HG02852 (cell line): ENCODE data around the gene NFILZ.
"Not testable (repeated sequence)": the region's sequence is repeated elsewhere in the genome, so short reads cannot be mapped to it uniquely, and the experiment has no call there.

Source experiments
- ATAC-seq: cut with Tn5 transposase; IDR thresholded peaks from one replicate; pipeline ENCODE4 v1.9.1; 2021; ENCODE audit warnings: mild to moderate bottlenecking, moderate library complexity; ENCODE audit not compliant: unreplicated experiment

The NFILZ gene

GRCh38 chr19:8611391-8611876 is 19.0 kb upstream of the NFILZ start:
- no peak for ATAC-seq

DNA sequence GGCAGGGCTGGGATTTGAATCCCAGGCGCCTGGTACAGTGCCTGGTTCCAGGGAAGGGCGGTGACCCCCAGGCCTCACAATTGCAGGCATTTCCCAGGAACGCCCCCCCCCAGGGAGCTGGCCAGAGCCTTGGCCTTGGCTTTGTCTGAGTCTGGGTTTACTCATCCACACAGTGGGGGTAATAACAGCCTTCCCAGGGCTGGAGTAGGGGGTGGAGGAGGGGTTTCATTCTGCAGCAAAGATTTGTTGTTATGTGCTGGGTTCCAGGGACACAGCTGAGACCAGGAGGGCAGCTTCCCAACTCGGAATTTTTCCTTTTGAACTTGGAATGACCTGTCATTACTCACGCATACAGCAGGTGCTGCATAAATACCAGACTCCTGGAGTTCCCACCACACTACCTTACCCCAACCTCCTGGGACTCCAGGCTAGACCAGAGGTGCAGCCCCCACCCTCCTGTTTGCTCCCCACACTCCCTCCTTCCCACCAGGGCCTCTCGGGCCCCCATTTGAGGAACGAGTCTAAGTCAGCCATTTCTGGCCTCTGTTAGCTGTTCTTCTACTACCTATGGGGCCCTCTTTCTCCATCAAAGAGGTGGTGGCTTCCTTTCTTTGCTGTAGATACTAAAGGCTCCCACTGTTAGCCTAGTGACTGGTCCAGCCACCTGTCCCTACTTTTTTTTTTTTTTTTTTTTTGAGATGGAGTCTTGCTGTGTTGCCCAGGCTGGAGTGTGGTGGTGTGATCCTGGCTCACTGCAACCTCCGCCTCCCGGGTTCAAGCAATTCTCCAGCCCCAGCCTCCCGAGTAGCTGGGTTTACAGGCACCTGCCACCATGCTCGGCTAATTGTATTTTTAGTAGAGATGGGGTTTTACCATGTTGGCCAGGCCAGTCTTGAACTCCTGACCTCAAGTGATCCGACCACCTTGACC is 18.3 kb upstream of the NFILZ start:
- no peak for ATAC-seq

GRCh38 chr19:8612807-8613171 is 17.6 kb upstream of the NFILZ start:
- no peak for ATAC-seq

- ATAC-seq, result no peak
Observed at GRCh38 chr19:8614455-8614854, 16.0 kb upstream of the NFILZ start.

DNA sequence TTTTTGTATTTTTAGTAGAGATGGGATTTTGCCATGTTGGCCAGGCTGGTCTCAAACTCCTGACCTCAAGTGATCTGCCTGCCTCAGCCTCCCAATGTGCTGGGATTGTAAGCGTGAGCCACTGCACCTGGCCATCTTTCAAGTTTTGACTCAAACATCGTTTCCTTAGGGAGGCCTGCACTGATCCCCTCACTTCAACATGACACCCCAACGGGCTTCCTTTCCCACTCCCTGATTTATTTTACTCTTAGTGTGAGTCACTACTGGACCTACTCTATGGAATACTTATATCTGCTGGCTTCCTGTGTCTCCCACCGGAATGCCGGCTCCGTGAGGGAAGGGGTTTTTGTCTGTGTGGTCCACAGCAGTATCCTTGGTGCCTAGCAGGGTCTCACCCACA is 15.4 kb upstream of the NFILZ start:
- no peak for ATAC-seq

DNA sequence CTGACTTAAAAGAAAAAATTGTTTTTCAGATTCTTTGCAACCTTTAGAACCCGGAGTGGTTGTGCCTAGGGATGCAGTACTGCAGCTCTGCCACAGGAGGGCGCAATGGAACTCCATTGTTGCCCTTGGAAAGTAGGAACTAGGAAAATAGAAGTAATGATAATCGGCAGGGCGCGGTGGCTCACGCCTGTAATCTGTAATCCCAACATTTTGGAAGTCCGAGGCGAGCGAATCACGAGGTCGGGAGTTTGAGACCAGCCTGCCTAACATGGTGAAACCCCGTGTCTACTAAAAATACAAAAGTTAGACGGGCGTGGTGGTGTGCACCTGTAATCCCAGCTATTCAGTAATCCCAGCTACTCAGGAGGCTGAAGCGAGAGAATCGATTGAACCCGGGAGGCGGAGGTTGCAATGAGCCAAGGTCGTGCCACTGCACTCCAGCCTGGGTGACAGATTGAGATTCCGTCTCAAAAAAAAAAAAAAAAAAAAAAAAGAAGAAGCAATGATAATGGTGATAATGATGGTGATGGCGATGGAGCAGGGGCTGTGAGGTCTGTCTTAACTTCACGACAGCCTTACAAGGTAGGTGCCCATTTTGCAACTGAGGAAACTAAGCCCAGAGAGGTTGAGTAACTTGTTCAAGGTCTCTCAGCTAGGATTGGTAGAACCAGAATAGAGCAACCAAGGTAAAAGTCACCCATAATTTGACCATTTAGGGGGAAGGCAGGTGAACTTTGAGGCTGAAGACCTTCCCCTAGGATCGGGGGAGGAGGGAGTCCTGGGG is 14.4 kb upstream of the NFILZ start:
- no peak for ATAC-seq

DNA sequence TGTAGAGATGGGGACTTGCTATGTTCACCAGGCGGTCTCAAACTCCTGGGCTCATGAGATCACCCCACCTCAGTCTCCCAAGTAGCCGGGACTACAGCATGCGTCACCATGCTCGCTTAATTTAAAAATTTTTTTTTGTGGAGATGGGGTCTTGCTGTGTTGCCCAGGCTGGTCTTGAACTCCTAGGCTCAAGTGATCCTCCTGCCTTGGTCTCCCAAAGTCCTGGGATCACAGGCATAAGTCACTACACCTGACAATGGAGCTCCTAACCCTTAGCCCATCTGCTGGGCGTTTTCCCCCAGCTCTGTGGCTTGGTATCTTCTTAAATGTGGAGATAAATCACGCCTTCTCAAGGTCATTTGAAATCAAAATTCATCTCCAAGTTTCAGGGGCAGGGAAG is 13.6 kb upstream of the NFILZ start:
- no peak for ATAC-seq

DNA sequence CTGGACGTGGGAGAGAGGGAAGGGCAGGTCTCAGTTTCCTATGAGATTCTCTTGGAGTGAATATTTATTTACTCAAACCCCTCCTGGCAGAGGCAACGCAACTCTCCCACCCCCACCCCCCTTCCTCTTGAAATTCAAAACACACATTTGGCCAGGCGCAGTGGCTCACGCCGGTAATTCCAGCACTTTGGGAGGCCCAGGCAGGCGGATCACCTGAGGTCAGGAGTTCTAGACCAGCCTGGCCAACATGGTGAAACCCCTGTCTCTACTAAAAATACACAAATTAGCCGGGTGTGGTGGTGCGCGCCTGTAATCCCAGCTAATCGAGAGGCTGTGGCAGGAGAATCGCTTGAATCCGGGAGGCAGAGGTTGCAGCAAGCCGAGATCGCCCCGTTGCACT is 13.1 kb upstream of the NFILZ start:
- not testable (repeated sequence) for ATAC-seq

DNA sequence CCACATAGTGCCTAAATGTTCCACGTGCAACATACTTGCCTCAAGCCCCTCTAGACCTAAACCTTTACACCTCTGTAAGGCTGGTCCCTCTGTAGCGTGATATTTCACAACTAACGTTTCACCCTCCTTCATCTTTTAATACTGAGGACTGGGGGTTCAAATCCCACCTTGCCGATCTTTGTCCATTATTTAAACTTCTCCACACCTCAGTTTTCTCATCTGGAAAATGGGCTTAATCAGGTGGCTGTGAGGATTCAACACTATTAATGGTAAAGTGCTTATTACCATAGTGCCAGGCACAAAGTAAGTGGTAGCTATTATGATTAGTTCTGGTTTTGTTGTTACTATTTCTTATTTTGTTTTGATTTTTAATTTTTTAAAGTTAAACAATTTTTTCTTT is 12.4 kb upstream of the NFILZ start:
- ATAC-seq, result no peak

DNA sequence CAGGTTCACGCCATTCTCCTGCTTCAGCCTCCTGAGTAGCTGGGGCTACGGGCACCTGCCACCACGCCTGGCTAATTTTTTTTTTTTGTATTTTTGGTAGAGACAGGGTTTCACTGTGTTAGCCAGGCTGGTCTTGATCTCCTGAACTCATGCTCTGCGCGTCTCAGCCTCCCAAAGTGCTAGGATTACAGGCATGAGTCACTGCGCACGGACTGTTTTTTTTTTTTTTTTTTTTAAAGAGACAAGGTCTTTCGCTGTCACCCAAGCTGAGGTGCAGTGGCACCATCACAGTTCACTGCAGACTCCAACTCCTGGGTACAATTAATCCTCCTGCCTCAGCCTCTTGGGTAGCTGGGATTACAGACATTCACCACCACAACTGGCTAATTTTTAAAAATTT is 11.7 kb upstream of the NFILZ start:
- ATAC-seq, result no peak

- ATAC-seq, result not testable (repeated sequence)
Observed at GRCh38 chr19:8622886-8623285, 7.5 kb upstream of the NFILZ start.

DNA sequence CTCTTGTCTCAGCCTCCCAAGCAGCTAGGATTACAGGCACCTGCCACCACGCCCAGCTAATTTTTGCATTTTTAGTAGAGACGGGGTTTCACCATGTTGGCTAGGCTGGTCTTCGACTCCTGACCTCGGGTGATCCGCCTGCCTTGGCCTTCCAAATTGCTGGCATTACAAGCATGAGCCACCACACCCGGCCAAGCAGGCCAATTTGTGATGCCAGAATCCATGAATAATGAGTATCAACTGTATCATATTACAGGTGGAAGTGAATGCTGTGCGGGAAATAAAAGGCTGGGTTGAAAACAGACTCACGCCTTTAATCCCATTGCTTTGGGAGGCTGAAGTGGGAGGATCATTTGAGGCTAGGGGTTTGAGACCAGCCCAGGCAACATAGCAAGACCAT is 3.6 kb upstream of the NFILZ start:
- ATAC-seq, result no peak

DNA sequence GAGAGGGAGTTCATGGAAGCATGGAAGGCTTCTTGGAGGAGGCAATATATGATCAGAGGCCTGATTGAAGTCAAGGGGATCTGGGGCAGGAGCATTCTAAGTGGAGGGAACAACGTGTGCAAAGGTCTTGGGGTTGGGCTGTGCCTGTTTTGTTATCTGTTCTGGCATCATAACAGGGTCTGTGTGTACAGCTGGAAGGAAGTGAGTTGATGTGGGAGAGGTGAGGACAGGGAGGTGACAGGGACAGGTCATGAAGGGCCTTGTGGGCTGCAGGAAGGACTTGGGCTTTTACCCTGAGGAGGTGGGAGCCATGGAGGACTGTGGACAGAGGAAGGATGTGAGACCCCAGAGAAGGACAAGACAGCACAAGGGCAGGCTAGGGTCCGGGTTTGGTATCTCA is 1.2 kb upstream of the NFILZ start:
- no peak for ATAC-seq

- ATAC-seq, result no peak
Observed at GRCh38 chr19:8630796-8631424, 477 bp downstream of the NFILZ start.

DNA sequence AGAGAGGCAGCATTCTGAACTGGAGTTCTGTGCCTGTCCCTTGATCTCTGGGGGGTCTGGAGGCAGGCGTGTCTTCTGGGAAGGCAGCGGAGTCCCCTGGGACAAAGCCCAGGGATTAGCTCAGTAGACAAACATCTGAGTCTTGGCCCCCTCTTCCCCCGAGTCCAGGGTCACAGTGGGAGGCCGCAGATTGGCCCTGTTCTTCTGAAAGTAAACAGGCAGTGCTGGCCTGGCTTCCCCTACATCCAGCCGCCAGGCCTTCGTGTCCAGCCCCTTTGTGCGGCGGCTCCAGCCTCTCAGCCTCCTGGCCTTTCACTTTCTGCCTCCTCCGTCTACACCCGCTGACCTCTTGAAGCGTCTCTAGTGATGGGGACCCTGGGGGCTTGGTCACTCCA is 989 bp downstream of the NFILZ start:
- ATAC-seq, result no peak

DNA sequence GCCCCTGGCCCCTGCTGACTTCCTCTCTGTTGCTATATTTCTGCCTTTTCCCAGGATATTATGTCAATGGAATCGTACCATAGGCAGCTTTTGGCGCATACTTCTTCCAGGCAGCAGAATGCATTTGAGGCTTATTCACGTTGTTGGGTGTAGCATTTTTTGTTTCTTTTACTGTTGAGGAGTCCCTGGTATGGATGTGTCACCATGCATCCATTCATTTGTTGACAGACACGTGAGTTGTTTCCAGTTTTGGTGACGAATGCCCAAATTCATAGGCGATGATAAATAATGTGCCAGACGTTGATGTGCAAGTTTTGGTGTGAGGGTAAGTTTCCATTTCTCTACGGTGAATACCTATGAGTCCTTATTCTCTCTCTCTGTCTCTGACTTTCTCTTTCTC is 5.0 kb downstream of the NFILZ start:
- ATAC-seq, result no peak

DNA sequence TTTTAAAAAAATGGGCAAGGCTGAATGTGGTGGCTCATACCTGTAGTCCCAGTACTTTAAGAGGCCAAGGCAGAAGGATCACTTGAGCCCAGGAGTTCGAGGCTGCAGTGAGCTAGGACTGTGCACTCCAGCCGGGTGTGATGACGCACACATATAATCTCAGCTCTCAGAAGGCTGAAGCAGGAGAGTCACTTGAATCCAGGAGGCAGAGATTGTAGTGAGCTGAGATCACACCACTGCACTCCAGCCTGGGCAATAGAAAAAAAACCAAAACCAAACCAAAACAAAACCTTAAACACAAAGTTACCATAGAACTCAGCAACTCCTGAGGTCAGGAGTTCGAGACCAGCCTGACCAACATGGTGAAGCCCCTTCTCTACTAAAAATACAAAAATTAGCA is 6.6 kb downstream of the NFILZ start:
- not testable (repeated sequence) for ATAC-seq

DNA sequence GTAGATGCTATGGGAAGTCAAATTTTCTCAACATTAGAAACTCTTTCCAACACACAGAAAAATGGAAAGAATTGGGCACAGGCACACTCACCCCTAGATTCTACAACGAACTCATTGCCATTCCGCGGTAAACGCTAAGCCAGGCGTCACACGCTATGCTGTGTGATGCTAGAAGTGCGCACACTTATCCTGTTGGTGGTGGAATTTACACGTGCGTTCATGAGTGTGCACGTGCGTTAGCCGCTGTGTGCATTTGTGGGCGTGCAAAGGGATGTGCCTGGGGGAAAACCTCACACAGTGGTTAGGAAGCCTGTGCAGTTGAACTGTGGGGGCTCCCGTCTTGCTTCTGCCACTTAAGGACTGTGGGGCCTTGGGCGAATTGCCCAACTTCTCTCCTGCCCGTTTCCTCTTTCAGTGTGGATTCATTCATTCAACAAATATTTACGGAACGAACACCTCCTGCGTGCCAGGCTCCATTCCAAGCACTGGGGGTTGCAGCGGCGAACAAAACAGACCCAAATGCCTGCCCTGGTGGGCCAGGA is 7.7 kb downstream of the NFILZ start:
- ATAC-seq, result no peak

DNA sequence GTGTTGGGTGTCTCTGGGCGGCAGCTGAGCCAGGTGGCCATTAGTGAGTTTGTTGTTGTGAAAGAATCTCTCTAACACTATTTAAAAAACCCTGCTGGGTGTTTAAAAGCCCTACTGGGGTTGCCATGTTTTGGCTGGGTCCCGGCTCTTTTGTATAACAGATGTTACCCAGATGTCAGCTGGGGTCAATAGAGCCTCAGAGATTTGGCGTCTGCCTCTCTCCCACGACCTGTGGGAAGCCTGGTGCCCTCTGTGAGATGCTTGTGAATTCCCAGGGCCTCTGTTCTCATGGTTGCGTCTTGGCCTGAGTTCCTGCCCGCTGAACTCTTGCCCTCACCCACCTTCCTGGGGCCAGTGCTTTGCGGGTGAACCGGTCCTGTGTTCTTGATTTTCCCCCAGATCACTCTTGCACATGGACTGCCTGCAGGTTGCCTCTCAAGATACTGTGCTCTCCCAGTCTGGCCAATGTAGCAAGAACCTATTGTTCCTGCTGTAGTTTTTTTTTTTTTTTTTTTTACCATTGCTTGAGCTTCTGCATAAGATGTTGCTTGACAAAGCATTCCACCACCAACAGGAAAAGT is 9.5 kb downstream of the NFILZ start:
- ATAC-seq, result no peak

GRCh38 chr19:8640402-8641004 is 10.1 kb downstream of the NFILZ start:
- ATAC-seq, result no peak
